ENCODE results near the gene CHRNA4.
"Not testable (repeated sequence)": the region's sequence is repeated elsewhere in the genome, so short reads cannot be mapped to it uniquely, and the experiment has no call there.

CHRNA4 gene

GRCh38 chr20:63306673-63307537 is 54.2 kb downstream of the CHRNA4 start:
- no peak for DNase-seq

GRCh38 chr20:63305933-63306672 is 55.0 kb downstream of the CHRNA4 start:
- DNase-seq, result not testable (repeated sequence)

DNA sequence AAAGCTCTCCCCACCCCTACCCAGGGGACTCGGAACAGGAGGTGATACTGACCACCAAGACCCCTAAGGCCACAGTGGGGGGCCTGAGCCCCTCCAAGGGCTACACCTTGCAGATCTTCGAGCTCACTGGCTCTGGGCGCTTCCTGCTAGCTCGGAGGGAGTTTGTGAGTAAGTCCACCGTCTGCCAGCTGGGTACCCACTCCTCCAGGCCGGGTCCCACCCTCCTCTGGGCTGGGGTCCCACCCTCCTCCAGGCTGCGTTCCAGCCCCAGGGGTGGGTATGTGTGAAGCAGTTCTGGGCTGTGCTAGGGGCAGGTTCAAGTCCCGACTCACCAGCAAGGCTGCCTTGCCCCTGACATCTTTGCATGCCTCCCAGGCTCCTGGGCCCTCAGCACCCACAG is 55.8 kb downstream of the CHRNA4 start:
- no peak for DNase-seq

GRCh38 chr20:63303095-63303666 is 58.0 kb downstream of the CHRNA4 start:
- no peak for DNase-seq

DNA sequence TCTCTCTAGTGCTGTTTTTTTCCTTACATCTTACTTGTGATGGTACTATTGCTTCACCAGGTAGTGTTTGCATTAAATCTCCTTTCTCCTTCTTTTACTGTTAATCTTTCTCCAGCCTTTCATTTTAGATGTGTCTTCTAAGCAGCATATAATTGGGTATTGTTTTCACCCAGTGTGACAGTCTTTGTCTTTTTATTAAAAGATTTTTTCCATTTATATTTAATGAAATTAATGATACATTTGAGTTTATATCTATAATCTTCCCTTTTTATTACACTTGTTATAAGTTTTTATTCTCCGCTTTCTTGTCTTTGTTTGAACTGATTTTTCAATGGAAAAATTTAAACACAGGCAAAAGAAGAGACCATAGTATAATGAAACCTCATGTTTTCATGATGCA is 59.5 kb downstream of the CHRNA4 start:
- no peak for DNase-seq

DNA sequence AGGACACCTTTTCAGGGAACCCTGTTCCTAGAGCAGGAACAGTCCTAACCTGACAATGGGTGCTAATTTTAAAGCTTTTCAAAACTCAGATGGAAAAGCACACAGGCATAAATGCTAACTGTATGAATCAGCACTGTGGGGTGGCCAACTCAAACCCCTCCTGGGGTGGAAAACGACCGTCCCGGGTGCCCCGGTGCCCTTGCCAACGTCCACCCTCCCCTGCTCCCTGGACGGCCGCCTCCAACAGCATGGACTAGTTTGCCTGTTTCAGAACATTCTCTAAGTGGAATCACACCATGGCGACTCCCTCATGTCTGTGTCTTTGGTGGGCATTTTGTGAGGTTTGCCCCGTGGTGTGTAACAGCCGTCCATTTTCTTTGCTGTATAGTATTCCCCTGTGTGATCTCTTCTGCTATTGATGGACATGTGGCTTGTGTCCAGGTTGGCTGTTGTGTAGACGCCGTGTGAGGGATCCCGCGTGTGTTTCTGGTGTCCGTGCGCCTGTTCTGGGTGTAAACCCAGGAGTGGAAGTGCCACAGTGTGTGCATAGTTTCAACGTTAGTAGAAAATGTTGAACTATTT is 62.3 kb downstream of the CHRNA4 start:
- DNase-seq, result no peak

DNA sequence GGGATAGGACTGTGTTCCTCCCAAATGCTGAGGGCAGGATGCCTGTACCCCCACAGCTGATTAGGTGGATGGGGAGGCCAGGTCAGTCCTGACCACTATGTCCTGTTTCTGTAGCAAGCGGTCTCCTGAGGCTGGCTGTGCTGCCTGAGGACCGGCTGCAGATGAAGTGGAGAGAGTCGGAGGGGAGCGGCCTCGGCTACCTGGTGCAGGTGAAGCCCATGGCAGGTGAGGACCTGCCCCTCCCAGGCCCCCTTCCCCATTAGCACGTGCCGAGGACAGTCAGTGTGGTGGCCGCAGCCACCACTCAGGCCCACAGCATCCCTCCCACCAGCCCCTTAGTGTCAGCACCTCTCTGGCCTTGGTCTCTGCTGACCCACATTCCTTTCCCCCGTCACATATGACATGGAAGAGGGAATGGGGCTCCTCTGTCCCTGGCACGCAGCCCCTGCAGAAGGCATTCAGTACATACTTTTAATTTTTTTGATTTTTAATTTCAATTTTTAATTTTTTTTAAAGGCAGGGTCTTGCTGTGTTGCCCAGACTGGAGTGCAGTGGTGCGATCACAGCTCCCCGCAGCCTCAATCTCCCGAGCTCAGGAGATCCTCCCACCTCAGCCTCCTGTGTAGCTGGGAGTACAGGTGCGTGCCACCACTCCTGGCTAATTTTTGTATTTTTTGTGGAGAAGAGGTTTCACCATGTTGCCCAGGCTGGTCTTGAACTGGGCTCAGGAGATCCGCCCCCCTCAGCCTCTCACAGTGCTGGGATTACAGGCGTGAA is 63.2 kb downstream of the CHRNA4 start:
- DNase-seq, result no peak

DNA sequence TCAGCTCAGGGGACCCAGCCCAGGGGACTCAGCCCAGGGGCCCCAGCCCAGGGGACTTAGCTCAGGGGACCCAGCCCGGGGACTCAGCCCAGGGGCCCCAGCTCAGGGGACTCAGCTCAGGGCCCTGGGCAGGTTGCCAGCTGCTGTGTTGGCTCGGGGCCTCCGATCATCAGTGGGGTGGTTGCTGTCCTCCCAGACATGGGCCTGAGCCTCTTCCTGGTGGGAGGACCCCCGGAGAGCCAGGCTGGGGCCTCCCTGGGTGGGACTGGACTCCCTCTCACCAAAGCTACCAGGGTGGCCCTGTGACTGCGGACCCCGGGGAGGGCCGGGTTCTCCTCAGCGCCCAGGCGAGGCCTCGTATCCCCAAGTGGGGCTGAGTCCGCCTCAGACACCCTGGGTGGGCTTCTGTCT is 63.8 kb downstream of the CHRNA4 start:
- DNase-seq, result no peak

- no peak for DNase-seq
These were observed 64.4 kb downstream of the CHRNA4 start for GRCh38 chr20:63296531-63297299.

- DNase-seq, result no peak
These were observed 65.3 kb downstream of the CHRNA4 start for GRCh38 chr20:63295846-63296245.

GRCh38 chr20:63295422-63295821 is 65.7 kb downstream of the CHRNA4 start:
- no peak for DNase-seq

DNA sequence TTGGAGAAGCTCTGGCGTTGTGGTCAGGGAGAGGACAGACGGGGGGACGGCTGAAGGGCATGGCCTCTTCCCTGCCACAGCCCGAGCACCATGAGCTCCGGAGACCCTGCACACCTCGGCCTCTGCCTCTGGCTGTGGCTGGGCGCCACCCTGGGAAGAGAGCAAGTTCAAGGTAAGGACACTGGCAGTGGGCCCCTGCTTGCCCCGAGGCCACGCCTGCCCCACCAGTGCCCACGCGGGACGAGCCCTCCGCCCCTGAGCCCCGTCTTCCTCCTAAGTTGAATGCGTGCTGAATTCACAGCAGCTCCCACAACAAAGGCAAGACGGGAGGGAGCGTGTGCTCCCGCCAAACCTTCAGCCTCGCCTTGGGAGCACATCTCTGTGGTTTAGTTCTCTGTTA is 66.1 kb downstream of the CHRNA4 start:
- no peak for DNase-seq

- DNase-seq, result no peak
These were observed 66.6 kb downstream of the CHRNA4 start for GRCh38 chr20:63294536-63294900.

DNA sequence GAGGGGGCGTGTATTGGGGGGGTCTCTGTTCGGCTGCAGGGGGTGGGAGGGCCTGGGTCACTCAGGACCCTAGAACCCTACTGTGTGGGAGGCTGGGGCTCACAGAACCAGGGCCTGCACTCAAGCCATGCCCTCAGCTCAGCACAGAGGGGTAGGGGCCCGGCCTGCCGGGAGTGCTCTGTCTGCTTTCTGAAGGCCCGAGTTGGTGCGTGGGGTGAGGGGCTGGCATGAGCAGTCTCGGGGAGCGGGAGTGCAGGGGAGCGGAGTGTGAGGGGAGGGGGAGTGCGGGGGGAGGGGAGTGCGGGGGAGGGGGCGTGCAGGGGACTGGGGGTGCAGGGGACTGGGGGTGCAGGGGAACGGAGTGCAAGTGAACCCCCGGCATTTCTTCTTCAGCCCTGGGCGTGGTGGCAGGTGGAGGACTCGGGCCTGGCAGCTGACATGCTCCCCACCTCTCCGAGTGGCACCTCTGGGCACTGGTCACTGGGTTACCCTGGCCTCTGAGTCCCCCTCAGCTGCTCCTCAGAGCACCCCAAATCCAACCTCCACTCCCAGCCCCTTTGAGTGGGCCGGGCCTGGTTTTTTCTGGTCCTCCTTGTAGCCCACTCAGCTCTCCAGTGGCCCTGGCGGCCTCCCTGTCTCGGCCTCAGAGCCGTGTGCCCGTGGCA is 67.1 kb downstream of the CHRNA4 start:
- no peak for DNase-seq

- no peak for DNase-seq
These were observed 67.7 kb downstream of the CHRNA4 start for GRCh38 chr20:63293456-63293855.

Data from NCI-H1436 treated with DMSO at 0.1 percent for 48 hours (cell line).